Uterus (tissue), 2 donors: ENCODE data around the gene CAPN7.

Source experiments
- POLR2A ChIP-seq, 2 donors: fragments of 450-650 bp; IDR thresholded peaks; one replicate each; pipeline ENCODE4 v1.6.1; 2016; ENCODE audit warnings: antibody characterized with exemption in 2 of 2, mild to moderate bottlenecking in 1 of 2, moderate library complexity in 1 of 2
- TF ChIP-seq, protein P1 (sequence below), 4 experiments: fragments of 200-600 bp in 2 of 4; fragments of 450-650 bp in 2 of 4; sonication (generic) in 2 of 4; IDR thresholded peaks; one replicate each; pipeline ENCODE4 v1.5.1; 2016 to 2019; ENCODE audit warnings: antibody characterized with exemption in 4 of 4, mild to moderate bottlenecking in 2 of 4, moderate library complexity in 1 of 4

DNA sequence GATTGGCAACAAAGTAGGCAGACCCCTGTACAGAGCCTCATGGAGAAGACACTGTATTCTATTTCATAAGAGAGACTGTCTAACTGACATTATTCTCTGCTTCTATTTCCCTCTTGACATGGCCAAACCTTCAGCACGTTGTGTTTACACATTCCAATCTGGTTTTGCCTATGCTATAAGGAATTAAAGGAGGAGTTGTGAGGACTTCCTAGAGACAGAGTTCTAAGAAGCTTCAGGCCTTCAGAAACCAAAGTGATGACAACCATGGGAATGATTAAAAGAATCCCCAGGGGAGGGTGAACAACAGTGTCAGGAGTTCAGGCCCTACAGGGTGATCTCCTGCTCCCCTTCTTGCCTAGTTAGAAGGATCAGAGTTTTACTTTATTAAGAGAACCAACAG is 44.9 kb upstream of the CAPN7 start:
- TF ChIP-seq POLR2A (IDR thresholded peaks at IDR 0.05), result no peak
- TF ChIP-seq, protein P1, sequence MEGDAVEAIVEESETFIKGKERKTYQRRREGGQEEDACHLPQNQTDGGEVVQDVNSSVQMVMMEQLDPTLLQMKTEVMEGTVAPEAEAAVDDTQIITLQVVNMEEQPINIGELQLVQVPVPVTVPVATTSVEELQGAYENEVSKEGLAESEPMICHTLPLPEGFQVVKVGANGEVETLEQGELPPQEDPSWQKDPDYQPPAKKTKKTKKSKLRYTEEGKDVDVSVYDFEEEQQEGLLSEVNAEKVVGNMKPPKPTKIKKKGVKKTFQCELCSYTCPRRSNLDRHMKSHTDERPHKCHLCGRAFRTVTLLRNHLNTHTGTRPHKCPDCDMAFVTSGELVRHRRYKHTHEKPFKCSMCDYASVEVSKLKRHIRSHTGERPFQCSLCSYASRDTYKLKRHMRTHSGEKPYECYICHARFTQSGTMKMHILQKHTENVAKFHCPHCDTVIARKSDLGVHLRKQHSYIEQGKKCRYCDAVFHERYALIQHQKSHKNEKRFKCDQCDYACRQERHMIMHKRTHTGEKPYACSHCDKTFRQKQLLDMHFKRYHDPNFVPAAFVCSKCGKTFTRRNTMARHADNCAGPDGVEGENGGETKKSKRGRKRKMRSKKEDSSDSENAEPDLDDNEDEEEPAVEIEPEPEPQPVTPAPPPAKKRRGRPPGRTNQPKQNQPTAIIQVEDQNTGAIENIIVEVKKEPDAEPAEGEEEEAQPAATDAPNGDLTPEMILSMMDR (IDR thresholded peaks at IDR 0.05), result no peak
